ENCODE measurements around the gene COL6A2. TPM values are rescaled to one million over a fixed set of nuclear protein-coding genes. Genes with fewer than 3 reads are reported as not detected.

Gene COL6A2
- total and polyA plus RNA-seq, 2 experiments from 2014 or later, result 28.4 to 89.2 TPM

DNA sequence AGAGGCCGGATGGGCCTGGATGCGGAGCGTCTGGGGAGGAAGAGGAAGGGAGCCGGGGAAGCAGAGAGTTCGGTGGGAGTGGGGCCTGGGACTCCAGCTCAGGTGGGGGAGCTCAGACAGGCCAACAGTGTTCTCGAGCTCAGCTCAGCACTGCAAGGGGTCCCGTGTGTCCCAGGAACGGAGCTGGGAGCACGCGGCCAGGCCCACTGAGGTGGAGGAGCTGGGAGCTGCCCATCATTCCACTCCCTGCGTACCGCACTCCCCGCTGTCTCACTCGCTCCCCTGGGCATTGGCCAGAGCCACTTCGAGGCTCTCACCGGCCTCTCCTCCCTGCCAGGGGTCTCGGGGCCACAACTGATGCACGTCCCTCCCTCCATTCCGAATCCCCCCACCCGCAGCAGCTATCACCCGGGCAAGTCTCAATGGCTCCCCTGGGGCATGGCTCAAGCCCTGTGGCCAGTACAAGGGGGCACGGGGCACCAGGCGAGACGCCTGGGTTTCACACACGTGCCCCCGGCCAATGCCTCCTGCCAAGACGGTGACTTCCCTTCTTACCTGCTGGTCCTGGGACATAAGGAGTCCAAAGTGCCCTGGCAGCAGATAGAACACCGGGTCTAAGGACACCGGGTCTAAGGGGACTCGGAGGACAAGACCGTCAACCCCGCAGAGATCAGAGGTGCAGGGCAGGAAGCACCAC lies 30.3 kb upstream of the COL6A2 start (continued):
- TF ChIP-seq, protein P1, sequence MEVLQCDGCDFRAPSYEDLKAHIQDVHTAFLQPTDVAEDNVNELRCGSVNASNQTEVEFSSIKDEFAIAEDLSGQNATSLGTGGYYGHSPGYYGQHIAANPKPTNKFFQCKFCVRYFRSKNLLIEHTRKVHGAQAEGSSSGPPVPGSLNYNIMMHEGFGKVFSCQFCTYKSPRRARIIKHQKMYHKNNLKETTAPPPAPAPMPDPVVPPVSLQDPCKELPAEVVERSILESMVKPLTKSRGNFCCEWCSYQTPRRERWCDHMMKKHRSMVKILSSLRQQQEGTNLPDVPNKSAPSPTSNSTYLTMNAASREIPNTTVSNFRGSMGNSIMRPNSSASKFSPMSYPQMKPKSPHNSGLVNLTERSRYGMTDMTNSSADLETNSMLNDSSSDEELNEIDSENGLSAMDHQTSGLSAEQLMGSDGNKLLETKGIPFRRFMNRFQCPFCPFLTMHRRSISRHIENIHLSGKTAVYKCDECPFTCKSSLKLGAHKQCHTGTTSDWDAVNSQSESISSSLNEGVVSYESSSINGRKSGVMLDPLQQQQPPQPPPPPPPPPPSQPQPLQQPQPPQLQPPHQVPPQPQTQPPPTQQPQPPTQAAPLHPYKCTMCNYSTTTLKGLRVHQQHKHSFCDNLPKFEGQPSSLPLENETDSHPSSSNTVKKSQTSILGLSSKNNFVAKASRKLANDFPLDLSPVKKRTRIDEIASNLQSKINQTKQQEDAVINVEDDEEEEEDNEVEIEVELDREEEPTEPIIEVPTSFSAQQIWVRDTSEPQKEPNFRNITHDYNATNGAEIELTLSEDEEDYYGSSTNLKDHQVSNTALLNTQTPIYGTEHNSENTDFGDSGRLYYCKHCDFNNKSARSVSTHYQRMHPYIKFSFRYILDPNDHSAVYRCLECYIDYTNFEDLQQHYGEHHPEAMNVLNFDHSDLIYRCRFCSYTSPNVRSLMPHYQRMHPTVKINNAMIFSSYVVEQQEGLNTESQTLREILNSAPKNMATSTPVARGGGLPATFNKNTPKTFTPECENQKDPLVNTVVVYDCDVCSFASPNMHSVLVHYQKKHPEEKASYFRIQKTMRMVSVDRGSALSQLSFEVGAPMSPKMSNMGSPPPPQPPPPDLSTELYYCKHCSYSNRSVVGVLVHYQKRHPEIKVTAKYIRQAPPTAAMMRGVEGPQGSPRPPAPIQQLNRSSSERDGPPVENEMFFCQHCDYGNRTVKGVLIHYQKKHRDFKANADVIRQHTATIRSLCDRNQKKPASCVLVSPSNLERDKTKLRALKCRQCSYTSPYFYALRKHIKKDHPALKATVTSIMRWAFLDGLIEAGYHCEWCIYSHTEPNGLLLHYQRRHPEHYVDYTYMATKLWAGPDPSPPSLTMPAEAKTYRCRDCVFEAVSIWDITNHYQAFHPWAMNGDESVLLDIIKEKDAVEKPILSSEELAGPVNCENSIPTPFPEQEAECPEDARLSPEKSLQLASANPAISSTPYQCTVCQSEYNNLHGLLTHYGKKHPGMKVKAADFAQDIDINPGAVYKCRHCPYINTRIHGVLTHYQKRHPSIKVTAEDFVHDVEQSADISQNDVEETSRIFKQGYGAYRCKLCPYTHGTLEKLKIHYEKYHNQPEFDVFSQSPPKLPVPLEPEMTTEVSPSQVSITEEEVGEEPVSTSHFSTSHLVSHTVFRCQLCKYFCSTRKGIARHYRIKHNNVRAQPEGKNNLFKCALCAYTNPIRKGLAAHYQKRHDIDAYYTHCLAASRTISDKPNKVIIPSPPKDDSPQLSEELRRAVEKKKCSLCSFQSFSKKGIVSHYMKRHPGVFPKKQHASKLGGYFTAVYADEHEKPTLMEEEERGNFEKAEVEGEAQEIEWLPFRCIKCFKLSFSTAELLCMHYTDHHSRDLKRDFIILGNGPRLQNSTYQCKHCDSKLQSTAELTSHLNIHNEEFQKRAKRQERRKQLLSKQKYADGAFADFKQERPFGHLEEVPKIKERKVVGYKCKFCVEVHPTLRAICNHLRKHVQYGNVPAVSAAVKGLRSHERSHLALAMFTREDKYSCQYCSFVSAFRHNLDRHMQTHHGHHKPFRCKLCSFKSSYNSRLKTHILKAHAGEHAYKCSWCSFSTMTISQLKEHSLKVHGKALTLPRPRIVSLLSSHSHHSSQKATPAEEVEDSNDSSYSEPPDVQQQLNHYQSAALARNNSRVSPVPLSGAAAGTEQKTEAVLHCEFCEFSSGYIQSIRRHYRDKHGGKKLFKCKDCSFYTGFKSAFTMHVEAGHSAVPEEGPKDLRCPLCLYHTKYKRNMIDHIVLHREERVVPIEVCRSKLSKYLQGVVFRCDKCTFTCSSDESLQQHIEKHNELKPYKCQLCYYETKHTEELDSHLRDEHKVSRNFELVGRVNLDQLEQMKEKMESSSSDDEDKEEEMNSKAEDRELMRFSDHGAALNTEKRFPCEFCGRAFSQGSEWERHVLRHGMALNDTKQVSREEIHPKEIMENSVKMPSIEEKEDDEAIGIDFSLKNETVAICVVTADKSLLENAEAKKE (CRISPR knock-in tag; IDR thresholded peaks at IDR 0.05), result no peak
- TF ChIP-seq EZH2phosphoT487 (IDR thresholded peaks at IDR 0.05; ENCODE audit: unreplicated experiment) (no peak), CREB1 (CRISPR knock-in tag; IDR thresholded peaks at IDR 0.05; ENCODE audit: low read depth) (no peak), STAT1 (IDR thresholded peaks at IDR 0.05; ENCODE audit: unreplicated experiment) (no peak), ZNF114 (CRISPR knock-in tag; IDR thresholded peaks at IDR 0.05) (no peak)

DNA sequence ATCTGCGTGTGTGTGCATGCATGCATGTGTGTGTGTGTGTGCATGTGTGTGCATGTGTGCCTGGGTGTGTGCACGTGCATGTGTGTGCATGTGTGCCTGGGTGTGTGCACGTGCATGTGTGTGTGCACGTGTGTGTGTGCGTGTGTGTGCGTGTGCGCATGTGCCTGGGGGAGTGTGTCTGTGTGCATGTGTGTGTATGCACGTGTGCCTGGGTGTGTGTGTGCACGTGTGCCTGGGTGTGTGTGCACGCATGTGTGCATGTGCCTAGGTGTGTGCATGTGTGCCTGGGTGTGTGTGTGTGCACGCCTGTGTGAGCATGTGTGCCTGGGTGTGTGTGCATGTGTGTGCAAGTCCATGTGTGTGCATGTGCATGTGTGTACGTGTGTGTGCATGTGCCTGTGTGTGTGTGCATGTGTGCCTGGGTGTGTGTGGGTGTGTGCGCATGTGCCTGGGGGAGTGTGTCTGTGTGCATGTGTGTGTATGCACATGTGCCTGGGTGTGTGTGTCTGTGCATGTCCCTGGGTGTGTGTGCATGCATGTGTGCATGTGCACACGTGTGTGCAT lies 29.3 kb upstream of the COL6A2 start:
- Histone ChIP-seq H3F3A (replicated peaks; ENCODE audit: low read depth) (0 out of 2 replicates have a peak, but pooled peaks cover 3% of the 10 kb centered on the region), H2AFZ (no peak overlapping the region), H4K20me1 (replicated peaks; ENCODE audit: insufficient read depth) (no peaks in the 10 kb centered on the region), H3K79me2 (replicated peaks; ENCODE audit: insufficient read depth) (no peaks in the 10 kb centered on the region), H3K4me1 (ENCODE audit: insufficient read depth) (peaks cover 5% of the 10 kb centered on the region), H3K27me3 (ENCODE audit: insufficient read depth) (no peaks in the 10 kb centered on the region), H3K4me3 (no peak overlapping the region), H3K27ac (ENCODE audit: low read depth) (no peak overlapping the region), H3K36me3 (ENCODE audit: insufficient read depth) (no peaks in the 10 kb centered on the region), H3K4me2 (no peak overlapping the region), H3K9me2 (ENCODE audit: insufficient read depth) (no peaks in the 10 kb centered on the region)
- H3K9me3 Mint-ChIP-seq, result peaks cover 11% of the 10 kb centered on the region; the same call in 2 of the 3 replicates
- H3K4me3 Mint-ChIP-seq, result no peak overlapping the region; the same call in 2 of the 3 replicates
- H3K27me3 Mint-ChIP-seq (ENCODE audit: insufficient read depth, low read depth, poor library complexity), result peaks cover 30% of the 10 kb centered on the region
- DNase-seq (ENCODE audit: low spot score), result no peak
- H3K4me1 Mint-ChIP-seq, result peaks cover 17% of the 10 kb centered on the region
- H3K36me3 Mint-ChIP-seq (ENCODE audit: low read depth), result no peaks in the 10 kb centered on the region; the same call in 2 of the 3 replicates
- no peak overlapping the region for H3K27ac Mint-ChIP-seq
- ATAC-seq, result no peak
- TF ChIP-seq, protein P2, sequence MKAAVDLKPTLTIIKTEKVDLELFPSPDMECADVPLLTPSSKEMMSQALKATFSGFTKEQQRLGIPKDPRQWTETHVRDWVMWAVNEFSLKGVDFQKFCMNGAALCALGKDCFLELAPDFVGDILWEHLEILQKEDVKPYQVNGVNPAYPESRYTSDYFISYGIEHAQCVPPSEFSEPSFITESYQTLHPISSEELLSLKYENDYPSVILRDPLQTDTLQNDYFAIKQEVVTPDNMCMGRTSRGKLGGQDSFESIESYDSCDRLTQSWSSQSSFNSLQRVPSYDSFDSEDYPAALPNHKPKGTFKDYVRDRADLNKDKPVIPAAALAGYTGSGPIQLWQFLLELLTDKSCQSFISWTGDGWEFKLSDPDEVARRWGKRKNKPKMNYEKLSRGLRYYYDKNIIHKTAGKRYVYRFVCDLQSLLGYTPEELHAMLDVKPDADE (IDR thresholded peaks at IDR 0.05), result no peak
- TF ChIP-seq ZNF331 (CRISPR knock-in tag; IDR thresholded peaks at IDR 0.05; ENCODE audit: low read depth), result no peak
- TF ChIP-seq, protein P3, sequence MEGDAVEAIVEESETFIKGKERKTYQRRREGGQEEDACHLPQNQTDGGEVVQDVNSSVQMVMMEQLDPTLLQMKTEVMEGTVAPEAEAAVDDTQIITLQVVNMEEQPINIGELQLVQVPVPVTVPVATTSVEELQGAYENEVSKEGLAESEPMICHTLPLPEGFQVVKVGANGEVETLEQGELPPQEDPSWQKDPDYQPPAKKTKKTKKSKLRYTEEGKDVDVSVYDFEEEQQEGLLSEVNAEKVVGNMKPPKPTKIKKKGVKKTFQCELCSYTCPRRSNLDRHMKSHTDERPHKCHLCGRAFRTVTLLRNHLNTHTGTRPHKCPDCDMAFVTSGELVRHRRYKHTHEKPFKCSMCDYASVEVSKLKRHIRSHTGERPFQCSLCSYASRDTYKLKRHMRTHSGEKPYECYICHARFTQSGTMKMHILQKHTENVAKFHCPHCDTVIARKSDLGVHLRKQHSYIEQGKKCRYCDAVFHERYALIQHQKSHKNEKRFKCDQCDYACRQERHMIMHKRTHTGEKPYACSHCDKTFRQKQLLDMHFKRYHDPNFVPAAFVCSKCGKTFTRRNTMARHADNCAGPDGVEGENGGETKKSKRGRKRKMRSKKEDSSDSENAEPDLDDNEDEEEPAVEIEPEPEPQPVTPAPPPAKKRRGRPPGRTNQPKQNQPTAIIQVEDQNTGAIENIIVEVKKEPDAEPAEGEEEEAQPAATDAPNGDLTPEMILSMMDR (conservative IDR thresholded peaks at IDR 0.05; ENCODE audit: low read depth in 2 of 2), result no peak
- no peak for TF ChIP-seq NANOG (IDR thresholded peaks at IDR 0.05; ENCODE audit: borderline replicate concordance)
- TF ChIP-seq, protein P4, sequence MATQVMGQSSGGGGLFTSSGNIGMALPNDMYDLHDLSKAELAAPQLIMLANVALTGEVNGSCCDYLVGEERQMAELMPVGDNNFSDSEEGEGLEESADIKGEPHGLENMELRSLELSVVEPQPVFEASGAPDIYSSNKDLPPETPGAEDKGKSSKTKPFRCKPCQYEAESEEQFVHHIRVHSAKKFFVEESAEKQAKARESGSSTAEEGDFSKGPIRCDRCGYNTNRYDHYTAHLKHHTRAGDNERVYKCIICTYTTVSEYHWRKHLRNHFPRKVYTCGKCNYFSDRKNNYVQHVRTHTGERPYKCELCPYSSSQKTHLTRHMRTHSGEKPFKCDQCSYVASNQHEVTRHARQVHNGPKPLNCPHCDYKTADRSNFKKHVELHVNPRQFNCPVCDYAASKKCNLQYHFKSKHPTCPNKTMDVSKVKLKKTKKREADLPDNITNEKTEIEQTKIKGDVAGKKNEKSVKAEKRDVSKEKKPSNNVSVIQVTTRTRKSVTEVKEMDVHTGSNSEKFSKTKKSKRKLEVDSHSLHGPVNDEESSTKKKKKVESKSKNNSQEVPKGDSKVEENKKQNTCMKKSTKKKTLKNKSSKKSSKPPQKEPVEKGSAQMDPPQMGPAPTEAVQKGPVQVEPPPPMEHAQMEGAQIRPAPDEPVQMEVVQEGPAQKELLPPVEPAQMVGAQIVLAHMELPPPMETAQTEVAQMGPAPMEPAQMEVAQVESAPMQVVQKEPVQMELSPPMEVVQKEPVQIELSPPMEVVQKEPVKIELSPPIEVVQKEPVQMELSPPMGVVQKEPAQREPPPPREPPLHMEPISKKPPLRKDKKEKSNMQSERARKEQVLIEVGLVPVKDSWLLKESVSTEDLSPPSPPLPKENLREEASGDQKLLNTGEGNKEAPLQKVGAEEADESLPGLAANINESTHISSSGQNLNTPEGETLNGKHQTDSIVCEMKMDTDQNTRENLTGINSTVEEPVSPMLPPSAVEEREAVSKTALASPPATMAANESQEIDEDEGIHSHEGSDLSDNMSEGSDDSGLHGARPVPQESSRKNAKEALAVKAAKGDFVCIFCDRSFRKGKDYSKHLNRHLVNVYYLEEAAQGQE (IDR thresholded peaks at IDR 0.05; ENCODE audit: unreplicated experiment), result no peak
- TF ChIP-seq POLR2AphosphoS5 (IDR thresholded peaks at IDR 0.05; ENCODE audit: low read depth), result no peak
- TF ChIP-seq EZH2 (IDR thresholded peaks at IDR 0.05; ENCODE audit: low read depth, unreplicated experiment), result no peak
- TF ChIP-seq CREB1 (CRISPR knock-in tag; IDR thresholded peaks at IDR 0.05; ENCODE audit: low read depth), result no peak

Data from GM23338 (cell line).